GM13976 (cell line): Measurements from ENCODE around the gene HSPA1A.
A peak's percentile ranks its signal among the peaks of the same experiment; 100 is the strongest.

Experiments
- DNase-seq: peaks from one replicate; pipeline ENCODE4 v3.0.0; 2012; ENCODE audit warnings: low spot score
- in situ Hi-C: fragments of 300-500 bp; cut with MboI; formaldehyde crosslinking; loops from one replicate; pipeline ENCODE4 v1.12.0; 2022; ENCODE audit warnings: low sequenced_read_pairs, mixed read lengths, inconsistent platforms; ENCODE audit not compliant: unreplicated experiment
- TF ChIP-seq, protein P1 (sequence below): IDR thresholded peaks from 2 replicates; pipeline ENCODE4 v1.5.1; 2012; ENCODE audit warnings: borderline replicate concordance, mild to moderate bottlenecking; ENCODE audit not compliant: insufficient read depth; ENCODE audit errors: extremely low read depth, missing control alignments, control extremely low read depth

The HSPA1A gene

DNA sequence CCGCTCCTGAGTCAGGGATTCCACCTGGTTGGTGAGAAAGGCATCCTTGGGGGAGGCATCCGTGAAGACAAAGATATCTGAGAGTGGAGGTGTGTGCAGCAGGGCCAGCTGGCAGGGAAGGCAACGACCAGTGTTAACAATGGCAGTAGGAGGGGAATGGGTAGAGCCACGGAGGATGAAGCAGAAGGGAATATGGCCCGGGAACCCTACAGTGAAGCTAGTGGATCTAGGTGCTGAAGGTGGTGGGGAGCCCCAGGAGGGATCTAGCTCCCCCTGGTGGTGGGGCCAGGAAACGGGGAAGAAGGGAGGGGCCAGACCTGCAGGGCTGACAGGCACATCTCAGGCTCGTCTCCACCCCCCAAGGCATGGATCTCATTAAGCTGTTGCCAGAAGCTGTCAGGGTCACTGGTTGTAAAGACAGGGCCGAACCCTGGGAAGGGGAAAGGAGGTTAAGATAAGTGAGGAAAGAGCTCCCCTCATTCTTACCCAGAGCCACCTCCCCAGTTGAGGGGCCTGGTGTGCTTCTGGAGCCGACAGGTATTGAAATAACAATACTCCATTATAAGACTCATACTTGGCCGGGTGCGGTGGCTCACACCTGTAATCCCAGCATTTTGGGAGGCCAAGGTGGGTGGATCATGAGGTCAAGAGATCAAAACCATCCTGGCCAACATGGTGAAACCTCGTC, 45.5 kb upstream of the HSPA1A start:
- in situ Hi-C loops, result no loop called here
- DNase-seq, result peak; percentile 93
- TF ChIP-seq, protein P1, sequence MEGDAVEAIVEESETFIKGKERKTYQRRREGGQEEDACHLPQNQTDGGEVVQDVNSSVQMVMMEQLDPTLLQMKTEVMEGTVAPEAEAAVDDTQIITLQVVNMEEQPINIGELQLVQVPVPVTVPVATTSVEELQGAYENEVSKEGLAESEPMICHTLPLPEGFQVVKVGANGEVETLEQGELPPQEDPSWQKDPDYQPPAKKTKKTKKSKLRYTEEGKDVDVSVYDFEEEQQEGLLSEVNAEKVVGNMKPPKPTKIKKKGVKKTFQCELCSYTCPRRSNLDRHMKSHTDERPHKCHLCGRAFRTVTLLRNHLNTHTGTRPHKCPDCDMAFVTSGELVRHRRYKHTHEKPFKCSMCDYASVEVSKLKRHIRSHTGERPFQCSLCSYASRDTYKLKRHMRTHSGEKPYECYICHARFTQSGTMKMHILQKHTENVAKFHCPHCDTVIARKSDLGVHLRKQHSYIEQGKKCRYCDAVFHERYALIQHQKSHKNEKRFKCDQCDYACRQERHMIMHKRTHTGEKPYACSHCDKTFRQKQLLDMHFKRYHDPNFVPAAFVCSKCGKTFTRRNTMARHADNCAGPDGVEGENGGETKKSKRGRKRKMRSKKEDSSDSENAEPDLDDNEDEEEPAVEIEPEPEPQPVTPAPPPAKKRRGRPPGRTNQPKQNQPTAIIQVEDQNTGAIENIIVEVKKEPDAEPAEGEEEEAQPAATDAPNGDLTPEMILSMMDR, result peak; percentile 77

DNA sequence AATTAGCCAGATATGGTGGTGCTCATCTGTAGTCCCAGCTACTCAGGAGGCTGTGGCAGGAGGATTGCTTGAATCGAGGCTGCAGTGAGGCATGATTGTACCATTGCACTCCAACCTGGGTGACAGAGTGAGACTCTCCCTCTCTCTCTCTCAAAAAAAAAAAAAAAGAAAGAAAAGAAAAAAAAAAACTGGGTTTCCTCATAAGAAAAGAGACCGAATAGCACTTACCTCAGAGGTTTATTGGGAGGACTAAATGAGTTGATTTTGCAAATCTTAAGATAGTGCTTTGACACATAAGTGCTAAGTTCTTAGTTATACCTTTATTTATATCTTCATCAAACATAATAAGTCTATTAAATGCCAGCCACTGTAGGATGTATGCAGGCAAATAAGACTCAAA, 44.5 kb upstream of the HSPA1A start:
- no peak for DNase-seq
- in situ Hi-C loops, result no loop called here
- TF ChIP-seq, protein P1, result no peak

DNA sequence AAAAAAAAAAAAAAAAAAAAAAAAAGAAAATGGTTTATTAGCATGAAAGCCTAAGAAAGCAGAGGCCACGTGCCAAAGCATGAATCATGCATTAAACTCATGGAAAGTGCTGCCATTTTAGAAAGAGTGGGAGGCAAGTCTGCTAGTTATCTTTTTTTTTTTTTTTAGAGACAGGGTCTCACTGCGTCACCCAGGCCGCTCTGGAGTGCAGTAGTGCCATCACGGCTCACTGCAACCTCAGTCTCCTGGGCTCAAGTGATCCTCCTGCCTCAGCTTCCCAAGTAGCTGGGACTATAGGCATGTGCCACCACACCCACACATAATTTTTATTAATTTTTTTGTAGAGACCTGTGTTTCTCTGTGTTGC, 43.4 kb upstream of the HSPA1A start:
- in situ Hi-C loops, result no loop called here
- DNase-seq, result no peak
- TF ChIP-seq, protein P1, result no peak

DNA sequence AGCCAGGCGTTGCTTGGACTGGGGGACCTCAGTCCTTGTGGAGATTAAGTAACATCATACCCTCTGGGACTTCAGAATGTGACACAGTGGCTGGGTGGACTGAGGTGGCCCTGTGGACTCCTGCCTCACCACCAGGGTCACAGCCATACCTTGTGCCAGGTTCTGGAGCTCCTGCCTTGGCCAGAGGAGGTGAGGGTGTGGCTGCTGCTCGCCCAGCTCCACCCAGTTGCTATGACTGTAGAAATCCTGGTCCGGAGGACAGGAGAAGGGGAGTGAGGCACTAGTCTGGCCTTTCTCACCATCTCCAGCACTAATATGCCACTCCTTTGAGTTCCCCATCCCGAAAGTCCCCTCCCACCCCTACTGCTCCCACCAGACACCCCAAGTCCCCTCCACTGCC, 40.2 kb upstream of the HSPA1A start:
- TF ChIP-seq, protein P1, result no peak
- in situ Hi-C loops, result no loop called here
- DNase-seq, result no peak

DNA sequence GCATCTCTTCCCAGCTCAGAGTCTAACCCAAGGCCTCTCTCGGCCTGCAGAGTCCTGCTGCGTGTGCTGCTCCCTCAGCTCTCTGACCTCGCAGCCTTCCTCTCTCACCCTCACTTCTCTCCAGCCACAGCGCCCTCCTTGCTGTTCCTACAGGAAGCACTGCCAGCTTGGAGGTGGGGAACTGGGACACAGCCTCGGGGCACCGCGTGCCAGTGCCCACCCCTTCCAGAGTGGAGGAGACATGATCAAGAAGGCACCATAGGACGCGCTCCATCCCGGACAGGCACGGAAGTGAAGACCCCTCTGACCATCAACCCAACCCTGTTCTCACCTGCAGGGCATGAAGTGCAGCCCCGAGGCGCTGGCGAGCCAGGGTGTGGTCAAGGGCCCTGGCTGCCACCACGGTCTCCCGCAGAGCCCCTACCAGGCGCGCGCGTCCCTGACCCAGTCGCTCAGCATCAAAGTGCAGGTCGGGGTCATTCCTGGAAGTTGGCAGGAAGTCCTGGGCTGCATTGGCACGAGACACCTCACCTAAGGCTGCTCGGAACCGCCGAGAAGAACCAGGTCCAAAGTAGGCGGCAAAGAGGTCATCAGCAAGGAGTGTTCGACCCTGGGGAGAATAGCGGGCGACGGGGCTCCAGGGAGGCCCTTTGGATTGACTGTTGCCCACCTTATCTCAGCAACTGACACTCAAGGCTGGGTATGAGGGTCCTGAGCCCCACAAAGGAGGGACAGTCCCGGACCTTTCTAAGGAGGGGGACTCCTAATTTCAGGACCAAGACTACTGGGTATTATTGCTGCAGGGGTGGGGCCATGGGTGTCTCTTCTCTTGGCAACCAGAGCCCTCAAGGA, 39.5 kb upstream of the HSPA1A start:
- in situ Hi-C loops, result no loop called here
- TF ChIP-seq, protein P1, result no peak
- no peak for DNase-seq

DNA sequence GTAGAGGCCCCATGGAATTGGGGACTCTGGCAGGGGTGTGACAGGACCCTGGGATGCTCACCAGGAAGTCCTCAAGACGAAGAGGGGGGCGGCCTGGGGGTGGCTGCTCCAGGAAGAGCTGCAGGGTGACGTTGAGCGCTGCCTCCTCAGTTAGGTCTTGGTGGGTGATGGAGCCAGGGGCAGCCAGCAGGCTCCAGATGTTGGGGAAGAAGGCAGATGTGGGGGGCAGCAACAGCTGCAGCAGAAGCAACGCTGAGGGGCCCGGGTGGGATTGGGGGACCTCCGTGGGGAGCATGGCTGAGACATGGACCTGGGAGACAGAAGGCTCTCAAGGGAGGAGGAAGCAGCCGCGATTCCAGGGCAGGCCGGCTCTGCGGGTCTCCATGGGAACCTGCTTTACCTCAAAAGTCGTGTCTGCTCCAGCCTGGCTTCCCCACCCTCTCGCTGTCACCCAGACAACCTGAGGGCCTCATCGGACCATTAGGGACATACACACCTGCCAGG, 38.8 kb upstream of the HSPA1A start:
- DNase-seq, result no peak
- in situ Hi-C loops, result no loop called here
- TF ChIP-seq, protein P1, result no peak
